ENCODE data around the gene C2orf78.
"Not testable (repeated sequence)": the region's sequence is repeated elsewhere in the genome, so short reads cannot be mapped to it uniquely, and the experiment has no call there.

Gene C2orf78

DNA sequence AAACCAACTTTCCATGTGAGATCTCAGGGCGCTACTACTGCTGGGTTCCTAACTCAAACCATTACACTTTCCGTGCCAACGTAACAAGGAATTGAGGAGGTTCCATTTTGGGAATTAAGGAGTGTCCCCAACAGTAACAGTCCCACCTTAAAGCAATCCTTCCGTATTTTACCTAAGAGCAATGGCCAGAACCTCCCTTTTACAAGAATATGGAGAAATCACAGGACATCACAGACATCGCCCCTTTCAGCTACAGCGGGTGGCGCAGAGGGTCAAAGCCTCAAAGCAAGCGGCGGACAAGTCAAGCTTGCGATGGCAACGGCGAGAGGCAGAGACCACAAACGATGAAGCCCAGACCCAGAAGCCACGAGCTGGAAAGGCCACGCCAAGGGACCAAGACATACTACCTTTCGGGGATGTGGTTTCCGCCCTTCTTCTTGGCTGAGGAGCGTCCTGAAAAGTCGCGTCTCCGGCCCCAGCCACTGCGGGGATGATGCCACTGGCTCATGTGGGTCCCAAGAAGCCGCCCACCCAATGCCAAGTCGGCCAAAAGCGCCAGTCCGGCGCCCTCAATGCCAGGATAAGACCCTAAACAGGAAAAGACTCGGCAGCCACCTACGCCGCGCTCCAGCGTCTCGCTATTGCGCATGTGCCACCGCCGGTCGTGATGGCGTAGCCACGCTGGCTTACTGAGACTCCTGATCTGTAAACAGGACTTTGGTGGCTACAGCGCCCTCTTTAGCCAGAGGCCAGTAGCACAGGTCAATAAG, 4.3 kb upstream of the C2orf78 start, which contains the start of gene DUSP11:
Gene DUSP11, minus strand, starts transcription at position 637 of the 770 bp plus-strand sequence. Its CDS starts 129 bp downstream, at position 508.
- in situ Hi-C loops (cut with MboI; ENCODE audit: low sequenced_read_pairs), result no loop called here

DNA sequence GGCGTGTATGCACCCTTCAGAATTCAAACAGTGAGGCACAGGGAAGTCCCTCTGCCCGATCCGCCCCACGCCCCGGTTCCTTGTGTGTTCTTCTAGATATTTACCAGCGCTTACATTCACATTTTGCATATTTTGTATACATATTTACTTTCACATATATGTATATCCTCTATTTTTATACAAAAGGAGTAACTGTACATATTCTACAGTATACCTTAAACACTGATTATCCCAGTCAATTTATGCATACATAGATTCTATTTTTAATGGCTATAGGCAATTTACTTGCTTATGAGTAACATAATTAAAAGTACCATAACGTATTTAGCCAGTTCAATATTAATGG, 3.8 kb upstream of the C2orf78 start:
- in situ Hi-C loops (cut with MboI; ENCODE audit: low sequenced_read_pairs), result no loop called here

GRCh38 chr2:73783402-73783801, 581 bp upstream of the C2orf78 start:
- in situ Hi-C loops (cut with MboI; ENCODE audit: low sequenced_read_pairs), result not testable (repeated sequence)

- in situ Hi-C loops (cut with MboI; ENCODE audit: low sequenced_read_pairs), result no loop called here
These were observed 27.9 kb downstream of the C2orf78 start for GRCh38 chr2:73811878-73812277.

- in situ Hi-C loops (cut with MboI; ENCODE audit: low sequenced_read_pairs), result no loop called here
These were observed 28.7 kb downstream of the C2orf78 start for GRCh38 chr2:73812635-73813034.

- in situ Hi-C loops (cut with MboI; ENCODE audit: low sequenced_read_pairs), result no loop called here
These were observed 34.3 kb downstream of the C2orf78 start for GRCh38 chr2:73818296-73818695.

GRCh38 chr2:73821227-73821626, 37.2 kb downstream of the C2orf78 start:
- in situ Hi-C loops (cut with MboI; ENCODE audit: low sequenced_read_pairs), result no loop called here

GRCh38 chr2:73821669-73822068, 37.7 kb downstream of the C2orf78 start:
- in situ Hi-C loops (cut with MboI; ENCODE audit: low sequenced_read_pairs), result no loop called here

- in situ Hi-C loops (cut with MboI; ENCODE audit: low sequenced_read_pairs), result no loop called here
These were observed 38.3 kb downstream of the C2orf78 start for GRCh38 chr2:73822276-73822675.

DNA sequence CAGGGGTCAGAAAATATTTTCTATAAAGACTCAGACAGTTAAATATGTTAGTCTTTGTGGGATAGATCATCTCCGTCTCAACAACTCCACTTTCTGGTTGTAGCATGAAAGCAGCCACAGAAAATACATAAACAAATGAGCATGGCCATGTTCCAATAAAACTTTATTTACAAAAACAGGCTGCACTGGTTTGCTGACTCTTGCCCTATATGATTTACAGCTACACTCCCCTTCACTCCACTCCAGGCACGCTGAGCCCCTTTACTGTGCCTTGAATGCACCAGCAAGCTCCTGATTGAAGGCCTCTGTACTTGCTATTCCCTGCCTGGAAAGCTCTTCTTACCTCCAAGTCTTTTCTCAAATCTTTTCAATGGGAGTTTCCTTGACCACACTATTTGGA, 39.0 kb downstream of the C2orf78 start:
- in situ Hi-C loops (cut with MboI; ENCODE audit: low sequenced_read_pairs), result no loop called here

DNA sequence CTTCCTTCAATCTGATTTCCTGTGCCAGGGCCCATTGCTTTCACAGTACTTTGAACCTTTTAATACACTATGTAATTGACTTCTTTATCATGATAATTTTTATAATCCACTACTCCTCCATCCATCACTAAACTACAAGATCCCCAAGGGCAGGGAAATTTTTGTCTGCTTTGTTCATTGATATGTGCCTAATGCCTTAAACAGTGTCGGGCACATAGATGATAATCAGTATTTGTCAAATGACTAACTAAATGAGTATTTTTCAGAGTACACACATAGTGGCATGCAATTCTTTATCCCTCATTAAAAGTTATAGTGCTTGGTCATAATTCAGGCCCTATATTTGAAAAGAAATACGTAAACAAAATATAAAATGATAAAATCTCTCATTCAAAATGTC, 39.4 kb downstream of the C2orf78 start:
- in situ Hi-C loops (cut with MboI; ENCODE audit: low sequenced_read_pairs), result no loop called here

GRCh38 chr2:73823916-73824523, 40.0 kb downstream of the C2orf78 start:
- in situ Hi-C loops (cut with MboI; ENCODE audit: low sequenced_read_pairs), result no loop called here

DNA sequence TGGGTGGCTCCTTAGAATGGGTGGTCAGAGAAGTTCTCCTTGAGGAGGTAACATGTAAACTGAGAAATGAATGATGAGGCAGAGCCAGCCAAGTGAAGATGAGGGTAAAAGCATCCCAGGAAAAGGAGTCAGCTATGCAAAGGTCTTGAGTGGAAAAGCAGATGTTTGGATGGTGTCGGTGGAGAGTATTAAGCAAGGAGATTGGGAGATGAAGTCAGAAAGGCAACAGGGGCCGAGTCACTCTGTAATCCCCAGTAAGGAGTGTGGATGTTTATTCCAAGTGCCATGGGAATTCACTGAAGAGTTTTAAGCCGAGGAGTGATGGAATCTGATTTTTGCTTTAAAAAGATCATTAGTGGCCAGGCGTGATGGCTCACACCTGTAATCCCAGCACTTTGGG, 41.4 kb downstream of the C2orf78 start:
- in situ Hi-C loops (cut with MboI; ENCODE audit: low sequenced_read_pairs), result no loop called here

- in situ Hi-C loops (cut with MboI; ENCODE audit: low sequenced_read_pairs), result no loop called here
These were observed 43.0 kb downstream of the C2orf78 start for GRCh38 chr2:73827018-73827417.

DNA sequence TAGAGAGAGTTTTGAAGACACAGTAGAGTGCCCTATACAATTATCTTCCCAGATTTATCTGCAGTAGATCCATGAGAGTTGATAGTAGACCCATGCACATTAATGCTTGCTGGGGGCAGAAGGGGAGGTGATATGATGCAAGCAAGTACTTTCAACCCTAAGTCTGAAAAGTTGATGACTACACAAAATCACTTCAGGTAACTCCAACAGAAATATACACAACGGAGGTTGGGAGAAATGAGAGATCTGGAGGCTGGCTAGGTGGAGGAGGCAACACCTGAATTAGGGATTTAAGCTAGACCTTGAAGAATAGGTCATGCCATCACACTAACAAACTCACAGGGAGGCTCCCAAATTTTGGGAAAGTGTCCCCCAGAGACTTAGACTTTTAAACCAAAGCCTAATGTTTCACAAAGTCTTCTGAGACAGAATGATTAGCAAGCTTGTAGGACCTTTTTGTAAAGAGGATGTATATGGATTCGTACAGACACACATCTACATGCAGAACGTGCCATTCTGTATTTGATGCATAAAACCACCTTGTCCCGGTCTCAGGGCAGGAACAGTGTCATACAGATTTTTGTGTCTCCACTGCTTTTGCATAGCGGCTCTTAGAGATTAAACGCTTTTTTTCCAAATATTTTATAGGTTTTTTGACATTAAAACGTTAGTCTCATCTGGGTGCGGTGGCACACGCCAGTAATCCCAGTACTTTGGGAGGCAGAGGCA, 43.8 kb downstream of the C2orf78 start:
- in situ Hi-C loops (cut with MboI; ENCODE audit: low sequenced_read_pairs), result no loop called here

- in situ Hi-C loops (cut with MboI; ENCODE audit: low sequenced_read_pairs), result no loop called here
These were observed 44.4 kb downstream of the C2orf78 start for GRCh38 chr2:73828389-73828817.

GRCh38 chr2:73828818-73829570, 45.0 kb downstream of the C2orf78 start, which contains the start of gene STAMBP:
STAMBP (plus strand) TSS chr2:73828961; CDS start chr2:73830857, 1,896 bp downstream.
- in situ Hi-C loops (cut with MboI; ENCODE audit: low sequenced_read_pairs), result no loop called here

DNA sequence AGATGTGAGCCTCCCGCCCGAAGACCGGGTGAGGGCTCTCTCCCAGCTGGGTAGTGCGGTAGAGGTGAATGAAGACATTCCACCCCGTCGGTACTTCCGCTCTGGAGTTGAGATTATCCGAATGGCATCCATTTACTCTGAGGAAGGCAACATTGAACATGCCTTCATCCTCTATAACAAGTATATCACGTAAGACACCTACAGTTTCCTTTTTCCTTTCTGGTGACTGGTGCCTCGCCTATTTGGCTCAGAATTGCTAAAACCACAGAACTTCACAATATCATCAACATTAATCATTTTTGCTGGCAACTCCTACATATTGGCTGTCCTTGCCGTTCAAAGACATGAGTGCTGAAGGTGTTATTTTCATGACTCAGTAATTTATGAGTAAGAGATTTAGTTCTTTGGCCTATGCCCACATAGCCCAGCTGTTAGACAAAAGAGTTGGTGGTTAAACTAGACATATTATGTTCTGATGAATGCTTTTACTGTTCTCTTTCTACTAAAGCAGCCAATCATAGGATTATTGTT, 47.0 kb downstream of the C2orf78 start:
- in situ Hi-C loops (cut with MboI; ENCODE audit: low sequenced_read_pairs), result no loop called here

DNA sequence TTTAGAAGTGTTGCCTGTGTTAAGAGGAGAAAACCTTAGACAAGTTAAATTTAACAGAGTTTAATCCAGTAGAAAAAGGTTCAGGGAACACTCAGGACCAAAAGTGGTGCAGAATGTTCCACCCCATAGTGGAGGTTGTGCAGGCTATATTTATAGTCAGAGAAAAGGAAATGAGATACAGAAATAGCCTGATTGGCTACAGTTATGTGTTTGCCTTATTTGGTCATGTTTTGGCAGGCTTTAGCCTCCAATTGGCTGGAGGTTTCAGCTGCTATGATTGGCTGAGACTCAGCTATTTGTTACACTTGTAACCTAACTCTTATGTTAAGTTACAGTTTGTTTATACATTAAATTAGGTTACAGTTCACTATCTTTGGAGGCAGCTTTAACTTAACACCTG, 48.9 kb downstream of the C2orf78 start:
- in situ Hi-C loops (cut with MboI; ENCODE audit: low sequenced_read_pairs), result no loop called here

DNA sequence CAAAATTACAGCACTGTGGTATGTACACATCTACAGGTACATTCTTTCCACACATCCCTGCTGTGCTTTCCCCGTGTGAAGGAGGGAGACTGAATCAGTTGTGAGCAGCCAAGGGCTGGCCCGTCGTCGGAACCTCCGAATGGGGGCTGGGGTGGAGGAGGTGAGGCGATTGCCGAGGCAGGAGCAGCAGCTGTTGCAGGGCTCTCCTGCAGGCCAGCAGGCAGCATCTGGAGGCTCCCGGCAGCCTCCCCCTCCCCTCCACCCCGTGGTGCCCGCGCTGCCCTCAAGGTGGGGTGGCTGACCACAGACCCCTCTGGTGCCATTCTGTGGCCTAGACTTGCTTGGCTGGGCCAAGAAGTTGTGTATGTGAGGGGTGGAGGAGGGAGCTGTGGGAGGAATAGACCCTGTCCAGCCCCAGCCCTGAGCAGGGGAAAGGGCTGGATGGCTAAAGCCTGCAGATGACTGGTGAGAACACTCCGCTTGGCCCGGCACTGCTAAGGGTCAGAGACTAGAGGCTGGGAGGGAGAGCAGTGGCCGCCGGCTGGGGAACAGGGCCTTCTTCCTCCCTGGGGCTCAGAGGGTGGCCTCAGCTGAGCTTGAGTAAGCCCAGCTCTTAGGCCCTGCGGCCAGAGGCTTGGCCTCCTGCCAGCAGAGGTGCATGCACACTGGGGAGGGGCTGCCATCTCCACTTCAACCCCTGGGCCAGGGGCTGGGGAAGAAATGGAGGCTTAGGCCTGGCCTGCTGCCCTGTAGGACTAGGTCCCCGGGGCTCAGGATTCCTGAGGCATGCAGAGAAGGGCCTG, 52.4 kb downstream of the C2orf78 start:
- in situ Hi-C loops (cut with MboI; ENCODE audit: low sequenced_read_pairs), result no loop called here

All from HL-60/S4 treated with retinoic acid at 250 ng/mL for 4 days and 3 days (cell line).